ENCODE data around the gene OR4E1.
"Not testable (repeated sequence)": the region's sequence is repeated elsewhere in the genome, so short reads cannot be mapped to it uniquely, and the experiment has no call there.

Gene OR4E1

GRCh38 chr14:21634840-21635239 lies 38.8 kb downstream of the OR4E1 start, which contains the start of gene OR10G2:
Gene OR10G2 (minus strand): TSS chr14:21634940. CDS start chr14:21634842, 98 bp downstream.
- no peak for TF ChIP-seq CTCF (IDR thresholded peaks at IDR 0.05; ENCODE audit: low read depth, low read length, missing control alignments)
- no peak within 1 kb of the TSS for H3K4me3 ChIP-seq (replicated peaks; ENCODE audit: low read depth, low read length)
- no peak for DNase-seq (ENCODE audit: extremely low read depth, low read depth)

GRCh38 chr14:21631084-21631483 lies 42.5 kb downstream of the OR4E1 start:
- DNase-seq (ENCODE audit: extremely low read depth, low read depth), result no peak
- no peak overlapping the region for H3K4me3 ChIP-seq (replicated peaks; ENCODE audit: low read depth, low read length)
- TF ChIP-seq CTCF (IDR thresholded peaks at IDR 0.05; ENCODE audit: low read depth, low read length, missing control alignments), result no peak

GRCh38 chr14:21630503-21630902 lies 43.1 kb downstream of the OR4E1 start:
- not testable (repeated sequence) for H3K4me3 ChIP-seq (replicated peaks; ENCODE audit: low read depth, low read length); DNase-seq (ENCODE audit: extremely low read depth, low read depth)

GRCh38 chr14:21626491-21627230 lies 47.0 kb downstream of the OR4E1 start:
- TF ChIP-seq CTCF (IDR thresholded peaks at IDR 0.05; ENCODE audit: low read depth, low read length, missing control alignments), result no peak
- DNase-seq (ENCODE audit: extremely low read depth, low read depth), result no peak
- no peak overlapping the region for H3K4me3 ChIP-seq (replicated peaks; ENCODE audit: low read depth, low read length)
